Urinary bladder (tissue), 4 donors: ENCODE results near the gene XPR1. TPM values are rescaled to one million over a fixed set of nuclear protein-coding genes. Genes with fewer than 3 reads are reported as not detected.

Experiments used
- DNase-seq: peaks from one replicate; pipeline ENCODE4 v3.0.0-alpha.2; 2015; ENCODE audit errors: extremely low spot score
- H3K27ac ChIP-seq: one replicate; pipeline ENCODE4 v1.5.1; 2013; ENCODE audit warnings: low read depth, mild to moderate bottlenecking, moderate library complexity
- H3K36me3 ChIP-seq: one replicate; pipeline ENCODE4 v1.6.1; 2013; ENCODE audit warnings: mild to moderate bottlenecking, moderate library complexity; ENCODE audit not compliant: insufficient read depth
- H3K4me1 ChIP-seq: one replicate; pipeline ENCODE4 v1.6.1; 2013; ENCODE audit warnings: mild to moderate bottlenecking, moderate library complexity; ENCODE audit not compliant: insufficient read depth
- H3K4me3 ChIP-seq: one replicate; pipeline ENCODE4 v1.5.1; 2013; ENCODE audit warnings: low read depth, low read length
- WGBS: extraction: QIAGEN DNeasy Blood & Tissue Kit; methylation state at CpG from one replicate; pipeline ENCODE4 v1.1.7; 2013; 5-methylcytosine and 5-hydroxymethylcytosine counted together
- polyA plus RNA-seq: library from polyadenylated mRNA; stranded (reverse); fragments of 200-250 nt; gene quantifications from one replicate; pipeline ENCODE4 v1.2.3, GENCODE V29; 2013
- total RNA-seq: library from RNA; depleted of rRNA; stranded (reverse); fragments of >200 nt; gene quantifications from one replicate; pipeline ENCODE4 v1.2.3, GENCODE V29; 2014
- donor health status: healthy with polysubstance abuse.
- donor health status: healthy.

The XPR1 gene
- total and polyA plus RNA-seq, 2 donors = 9.9 to 33.6 TPM

DNA sequence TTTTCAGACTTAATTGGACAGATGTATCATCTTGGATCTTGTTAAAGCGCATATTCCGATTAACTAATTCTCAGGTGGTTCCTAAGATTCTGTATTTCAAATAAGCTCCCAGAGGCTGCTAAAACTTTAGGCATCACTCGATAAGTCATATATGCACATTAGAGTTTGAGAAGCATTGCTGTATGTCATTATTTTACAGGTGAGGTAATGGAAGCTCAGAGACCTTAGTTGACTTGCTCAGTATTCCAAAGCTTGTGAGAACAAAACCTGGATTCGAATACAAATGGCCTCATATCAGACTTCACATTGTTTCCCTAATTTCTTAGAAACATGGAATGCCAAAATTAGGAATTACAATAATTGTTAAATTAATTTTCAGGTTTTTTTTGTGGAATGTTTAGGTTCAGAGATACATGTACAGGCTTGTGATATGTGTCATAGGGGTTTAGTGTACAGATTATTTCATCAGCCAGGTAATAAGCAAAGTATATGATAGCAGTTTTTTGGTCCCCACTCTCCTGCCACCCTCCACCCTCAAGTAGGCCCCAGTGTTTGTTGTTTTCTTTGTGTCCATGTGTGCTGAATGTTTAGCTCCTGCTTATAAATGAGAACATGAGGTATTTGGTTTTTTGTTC lies 96.8 kb downstream of the XPR1 start:
- 83% methylated on average over 4 of the region's 4 CpGs for WGBS

DNA sequence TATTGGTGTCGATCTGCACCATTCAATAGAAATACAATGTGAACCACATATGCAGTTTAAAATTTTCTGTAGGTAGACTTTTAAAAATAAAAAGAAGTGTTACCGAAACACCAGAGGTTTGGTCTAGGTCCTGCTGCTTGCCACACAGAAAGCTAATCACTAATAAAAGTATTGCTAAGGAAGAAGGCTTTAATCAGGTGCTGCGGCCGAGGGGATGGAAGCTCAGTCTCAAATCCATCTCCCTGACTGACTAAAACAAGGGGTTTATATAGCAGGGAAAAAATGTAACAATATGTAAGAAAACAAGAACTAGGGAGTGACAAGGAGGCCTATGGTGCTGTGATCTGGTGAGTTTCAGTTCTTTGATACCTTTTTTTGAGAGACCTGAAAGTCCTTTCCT lies 99.3 kb downstream of the XPR1 start:
- WGBS = 98% methylated on average over 4 of the region's 4 CpGs
- Histone ChIP-seq H3K4me1 (no peaks in the 10 kb centered on the region), H3K4me3 (no peak overlapping the region), H3K36me3 (no peaks in the 10 kb centered on the region), H3K27ac (no peak overlapping the region)
- no peak for DNase-seq

More for the DNA sequence above, 96.8 kb downstream of the XPR1 start:
- Histone ChIP-seq H3K4me3 (no peak overlapping the region), H3K4me1 (no peaks in the 10 kb centered on the region), H3K36me3 (no peaks in the 10 kb centered on the region), H3K27ac (no peak overlapping the region)
- no peak for DNase-seq

DNA sequence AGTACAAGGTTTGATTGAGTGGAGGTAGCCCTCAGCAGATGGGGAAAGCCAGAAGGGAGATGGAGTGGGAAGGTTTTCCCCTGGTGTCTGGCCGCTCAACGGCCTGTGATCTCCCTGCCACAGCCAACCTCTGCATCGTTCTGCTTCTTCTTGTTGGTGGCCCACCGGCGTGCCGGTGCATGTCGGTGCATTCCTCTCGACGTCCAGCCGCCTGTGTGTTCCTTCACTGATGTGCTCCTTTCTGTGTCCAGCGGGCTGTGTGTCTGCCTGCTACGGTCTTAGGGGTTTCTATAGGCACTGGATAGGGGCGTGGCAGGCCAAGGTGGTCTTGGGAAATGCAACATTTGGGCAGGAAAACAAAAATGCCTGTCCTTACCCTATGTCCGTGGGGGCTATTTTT lies 101.0 kb downstream of the XPR1 start:
- Histone ChIP-seq H3K4me3 (no peak overlapping the region), H3K36me3 (no peaks in the 10 kb centered on the region), H3K4me1 (no peaks in the 10 kb centered on the region), H3K27ac (no peak overlapping the region)
- DNase-seq = no peak
- 95% methylated on average over 14 of the region's 14 CpGs for WGBS

- WGBS = 98% methylated on average over 2 of the region's 2 CpGs
- H3K36me3 ChIP-seq = peaks cover 2% of the 10 kb centered on the region
- H3K27ac ChIP-seq = no peak overlapping the region
- no peak for DNase-seq
- H3K4me1 ChIP-seq = no peaks in the 10 kb centered on the region
- H3K4me3 ChIP-seq = no peak overlapping the region
Observed at GRCh38 chr1:180734366-180734765, 102.5 kb downstream of the XPR1 start.

DNA sequence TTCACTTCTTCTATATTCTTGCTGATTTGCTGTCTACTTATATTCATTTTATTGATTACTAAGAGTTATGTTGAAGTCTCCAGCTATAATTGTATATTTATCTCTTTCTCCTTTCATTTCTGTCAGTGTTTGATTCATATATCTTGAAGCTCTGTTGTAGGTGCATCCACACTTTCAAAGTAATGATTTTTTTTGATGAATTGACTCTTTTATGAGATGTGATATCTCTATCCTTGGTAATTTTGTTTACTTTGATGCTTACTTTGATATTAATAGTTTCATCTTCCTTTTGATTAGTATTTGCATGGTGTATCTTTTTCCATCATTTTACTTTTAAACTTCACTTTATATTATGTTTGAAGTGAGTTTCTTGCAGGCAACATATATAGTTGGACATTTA lies 110.8 kb downstream of the XPR1 start:
- Histone ChIP-seq H3K4me1 (no peaks in the 10 kb centered on the region), H3K36me3 (peaks cover 2% of the 10 kb centered on the region), H3K27ac (no peak overlapping the region), H3K4me3 (no peak overlapping the region)
- DNase-seq = no peak

- no peaks in the 10 kb centered on the region for H3K36me3 ChIP-seq
- H3K4me3 ChIP-seq = no peak overlapping the region
- no peak overlapping the region for H3K27ac ChIP-seq
Observed at GRCh38 chr1:180743868-180744267, 112.0 kb downstream of the XPR1 start.

DNA sequence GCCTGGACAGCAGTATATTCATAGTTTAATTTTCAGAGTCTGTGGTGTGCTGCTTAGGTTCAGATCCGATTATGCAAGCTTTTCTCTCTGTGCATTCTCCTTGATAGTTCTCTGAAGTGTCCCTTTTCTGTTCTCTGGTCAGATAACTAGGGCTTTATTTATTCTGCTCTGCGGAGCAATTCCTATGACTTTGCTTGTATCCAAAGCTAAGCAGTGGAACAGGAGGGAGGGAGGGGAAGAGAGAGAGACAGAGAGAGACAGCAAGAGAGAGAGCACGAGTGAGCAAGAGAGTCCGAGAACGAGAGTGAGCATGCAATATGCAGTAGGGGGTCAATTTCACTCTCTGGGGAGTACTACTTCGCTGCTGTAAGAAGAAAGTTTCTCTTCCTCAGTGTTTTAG lies 113.3 kb downstream of the XPR1 start:
- Histone ChIP-seq H3K36me3 (no peaks in the 10 kb centered on the region), H3K27ac (no peak overlapping the region), H3K4me3 (no peak overlapping the region), H3K4me1 (no peaks in the 10 kb centered on the region)
- WGBS = 96% methylated on average over 6 of the region's 6 CpGs
- DNase-seq = no peak

More at GRCh38 chr1:180743868-180744267, 112.0 kb downstream of the XPR1 start:
- no peaks in the 10 kb centered on the region for H3K4me1 ChIP-seq
- no peak for DNase-seq

DNA sequence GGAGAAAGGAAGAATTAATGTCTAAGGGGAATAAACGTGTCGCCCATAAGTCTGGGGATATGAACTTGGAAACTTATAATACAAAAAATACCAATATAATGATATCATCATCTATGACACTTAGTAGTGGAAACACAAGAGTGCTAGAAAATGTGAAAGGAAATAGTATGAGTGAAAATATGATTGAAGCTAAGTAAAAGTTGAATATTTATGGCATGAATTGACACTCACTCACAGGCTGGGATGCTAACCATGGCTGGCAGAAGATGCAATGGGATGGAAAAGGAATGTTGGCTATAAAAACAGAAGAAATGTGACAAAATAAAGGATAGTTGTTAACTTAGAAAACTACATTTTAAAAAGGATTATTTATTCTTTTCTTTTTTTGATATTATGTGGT lies 120.1 kb downstream of the XPR1 start:
- no peak for DNase-seq
- Histone ChIP-seq H3K4me3 (no peak overlapping the region), H3K27ac (no peak overlapping the region), H3K4me1 (no peaks in the 10 kb centered on the region), H3K36me3 (no peaks in the 10 kb centered on the region)
- 91% methylated on average over 2 of the region's 2 CpGs for WGBS

DNA sequence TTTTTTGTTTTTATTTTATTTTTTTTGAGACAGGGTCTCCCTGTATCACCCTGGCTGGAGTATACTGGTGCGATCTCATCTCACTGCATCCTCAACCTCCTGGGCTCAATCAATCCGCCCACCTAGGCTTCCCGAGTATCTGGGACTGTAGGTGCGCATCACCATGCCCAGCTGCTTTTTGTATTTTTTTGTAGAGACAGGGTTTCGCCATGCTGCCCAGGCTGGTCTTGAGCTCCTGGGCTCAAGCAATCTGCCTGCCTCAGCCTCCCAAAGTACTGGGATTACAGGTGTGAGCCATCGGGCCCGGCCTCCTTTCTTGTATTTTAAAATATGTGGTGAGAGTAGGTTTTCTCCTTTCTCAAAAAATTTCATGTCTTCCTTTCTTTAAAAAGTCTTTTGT lies 122.6 kb downstream of the XPR1 start:
- Histone ChIP-seq H3K4me1 (no peaks in the 10 kb centered on the region), H3K36me3 (no peaks in the 10 kb centered on the region), H3K27ac (no peak overlapping the region), H3K4me3 (no peak overlapping the region)
- no peak for DNase-seq
- 98% methylated on average over 7 of the region's 7 CpGs for WGBS

GRCh38 chr1:180757657-180758056 lies 125.8 kb downstream of the XPR1 start:
- H3K36me3 ChIP-seq = no peaks in the 10 kb centered on the region
- 98% methylated on average over 1 of the region's 1 CpG for WGBS
- DNase-seq = no peak
- H3K4me3 ChIP-seq = no peak overlapping the region
- H3K4me1 ChIP-seq = no peaks in the 10 kb centered on the region
- H3K27ac ChIP-seq = no peak overlapping the region

- Histone ChIP-seq H3K27ac (no peak overlapping the region), H3K4me3 (no peak overlapping the region), H3K36me3 (no peaks in the 10 kb centered on the region), H3K4me1 (no peaks in the 10 kb centered on the region)
- 87% methylated on average over 5 of the region's 5 CpGs for whole genome bisulfite sequencing
- DNase-seq = no peak
Observed at GRCh38 chr1:180762796-180763195, 131.0 kb downstream of the XPR1 start.

GRCh38 chr1:180765151-180765550 lies 133.3 kb downstream of the XPR1 start:
- DNase-seq = no peak
- H3K4me1 ChIP-seq = no peaks in the 10 kb centered on the region
- H3K36me3 ChIP-seq = no peaks in the 10 kb centered on the region
- no peak overlapping the region for H3K4me3 ChIP-seq
- 42% methylated on average over 2 of the region's 2 CpGs for WGBS
- no peak overlapping the region for H3K27ac ChIP-seq

GRCh38 chr1:180769889-180770288 lies 138.1 kb downstream of the XPR1 start:
- no peak overlapping the region for H3K4me3 ChIP-seq
- H3K36me3 ChIP-seq = no peaks in the 10 kb centered on the region
- H3K27ac ChIP-seq = no peak overlapping the region
- no peak for DNase-seq
- H3K4me1 ChIP-seq = no peaks in the 10 kb centered on the region

DNA sequence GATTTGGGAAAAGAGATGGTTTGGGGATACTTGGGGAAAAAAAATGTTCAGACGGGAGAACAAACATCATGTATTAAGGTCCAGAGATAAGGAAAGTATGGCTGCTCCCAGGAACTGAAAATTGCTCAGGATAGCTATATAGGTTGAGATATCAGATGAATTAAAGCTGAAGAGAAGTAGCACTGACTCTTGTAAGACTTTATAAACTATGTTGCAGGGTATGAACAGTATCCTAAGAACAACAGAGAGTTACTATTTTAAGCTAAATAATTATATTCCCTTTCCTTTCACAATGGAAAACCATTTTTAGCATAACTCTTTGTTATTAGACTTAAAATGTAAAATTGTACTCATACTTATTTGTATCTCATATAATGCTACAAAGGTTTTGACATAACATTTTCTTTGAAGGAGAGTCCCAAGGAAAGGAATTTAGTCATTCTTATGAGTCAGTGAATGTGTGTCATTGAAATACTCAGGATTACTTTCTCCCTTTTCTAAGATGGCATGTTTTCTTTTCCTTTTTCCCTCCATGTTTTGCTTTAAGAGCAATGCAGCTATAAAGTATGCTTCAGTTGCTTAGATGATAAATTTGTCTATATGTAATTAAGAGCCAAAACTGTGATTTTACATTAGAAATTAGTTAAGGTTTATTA lies 141.5 kb downstream of the XPR1 start:
- 77% methylated on average over 1 of the region's 1 CpG for WGBS
- Histone ChIP-seq H3K36me3 (no peaks in the 10 kb centered on the region), H3K4me1 (no peaks in the 10 kb centered on the region), H3K4me3 (no peak overlapping the region), H3K27ac (no peak overlapping the region)
- no peak for DNase-seq
